ENCODE results near the gene FUT2.

FUT2 gene

GRCh38 chr19:48719263-48720171, 23.7 kb downstream of the FUT2 start, which contains the start of gene MAMSTR:
MAMSTR (minus strand) TSS chr19:48719725; CDS start chr19:48719031, 694 bp downstream.
- no peak for DNase-seq
- in situ Hi-C loops (cut with MboI; ENCODE audit: low pct_unique_long_range_greater_than_20kb, low sequenced_read_pairs): no loop called here

- in situ Hi-C loops (cut with MboI; ENCODE audit: low pct_unique_long_range_greater_than_20kb, low sequenced_read_pairs): no loop called here
These were observed 24.5 kb downstream of the FUT2 start for GRCh38 chr19:48720251-48720612.

GRCh38 chr19:48720613-48721296, 25.0 kb downstream of the FUT2 start:
- in situ Hi-C loops (cut with MboI; ENCODE audit: low pct_unique_long_range_greater_than_20kb, low sequenced_read_pairs): no loop called here
- peak; percentile 97 for DNase-seq

More at GRCh38 chr19:48720251-48720612, 24.5 kb downstream of the FUT2 start:
- no peak for DNase-seq

GRCh38 chr19:48722196-48722708, 26.5 kb downstream of the FUT2 start:
- in situ Hi-C loops (cut with MboI; ENCODE audit: low pct_unique_long_range_greater_than_20kb, low sequenced_read_pairs): no loop called here
- DNase-seq: no peak

- DNase-seq: peak; percentile 94
- in situ Hi-C loops (cut with MboI; ENCODE audit: low pct_unique_long_range_greater_than_20kb, low sequenced_read_pairs): no loop called here
These were observed 29.3 kb downstream of the FUT2 start for GRCh38 chr19:48724796-48725753.

- in situ Hi-C loops (cut with MboI; ENCODE audit: low pct_unique_long_range_greater_than_20kb, low sequenced_read_pairs): no loop called here
- peak; percentile 60 for DNase-seq
These were observed 30.8 kb downstream of the FUT2 start for GRCh38 chr19:48726556-48726955.

GRCh38 chr19:48728911-48729664, 33.3 kb downstream of the FUT2 start:
- in situ Hi-C loops (cut with MboI; ENCODE audit: low pct_unique_long_range_greater_than_20kb, low sequenced_read_pairs): no loop called here

GRCh38 chr19:48731452-48731851, 35.7 kb downstream of the FUT2 start:
- in situ Hi-C loops (cut with MboI; ENCODE audit: low pct_unique_long_range_greater_than_20kb, low sequenced_read_pairs): no loop called here
- no peak for DNase-seq

More at GRCh38 chr19:48728911-48729664, 33.3 kb downstream of the FUT2 start:
- no peak for DNase-seq

- DNase-seq: no peak
- in situ Hi-C loops (cut with MboI; ENCODE audit: low pct_unique_long_range_greater_than_20kb, low sequenced_read_pairs): no loop called here
These were observed 38.9 kb downstream of the FUT2 start for GRCh38 chr19:48734625-48735024.

- no peak for DNase-seq
- in situ Hi-C loops (cut with MboI; ENCODE audit: low pct_unique_long_range_greater_than_20kb, low sequenced_read_pairs): no loop called here
These were observed 39.4 kb downstream of the FUT2 start for GRCh38 chr19:48735031-48735615.

- in situ Hi-C loops (cut with MboI; ENCODE audit: low pct_unique_long_range_greater_than_20kb, low sequenced_read_pairs): no loop called here
- no peak for DNase-seq
These were observed 41.7 kb downstream of the FUT2 start for GRCh38 chr19:48737360-48737998.

GRCh38 chr19:48738557-48739403, 43.0 kb downstream of the FUT2 start:
- in situ Hi-C loops (cut with MboI; ENCODE audit: low pct_unique_long_range_greater_than_20kb, low sequenced_read_pairs): no loop called here
- DNase-seq: peak; percentile 87

- in situ Hi-C loops (cut with MboI; ENCODE audit: low pct_unique_long_range_greater_than_20kb, low sequenced_read_pairs): no loop called here
- no peak for DNase-seq
These were observed 43.8 kb downstream of the FUT2 start for GRCh38 chr19:48739404-48740163.

- in situ Hi-C loops (cut with MboI; ENCODE audit: low pct_unique_long_range_greater_than_20kb, low sequenced_read_pairs): no loop called here
These were observed 44.6 kb downstream of the FUT2 start, which contains the start of gene RASIP1 for GRCh38 chr19:48740164-48740972. RASIP1 (minus strand) TSS chr19:48740610; CDS start chr19:48740282, 328 bp downstream.

More at GRCh38 chr19:48740164-48740972, 44.6 kb downstream of the FUT2 start, which contains the start of gene RASIP1:
- no peak for DNase-seq
